Astrocyte (in vitro differentiated cells and primary cell): ENCODE results near the gene RPS6KA1. TPM values are rescaled to one million over a fixed set of nuclear protein-coding genes. Genes with fewer than 3 reads are reported as not detected.

Experiments
- DNase-seq: peaks from one replicate; pipeline ENCODE4 v3.0.0-alpha.2; 2010; ENCODE audit warnings: low read depth
- FAIRE-seq: peaks from 2 replicates; lab custom pipeline; 2011; peaks lifted over from hg19 to GRCh38; lab: Jason Lieb, UNC
- H2AFZ ChIP-seq: 2 replicates; pipeline ENCODE4 v1.6.0; 2012; ENCODE audit warnings: low read depth, low read length, inconsistent platforms
- H3K27ac ChIP-seq: 2 replicates; pipeline ENCODE4 v1.5.1; 2011; ENCODE audit warnings: low read depth, low read length, inconsistent platforms
- H3K27me3 ChIP-seq: 2 replicates; pipeline ENCODE4 v1.6.0; 2011; ENCODE audit warnings: low read length, inconsistent platforms; ENCODE audit not compliant: insufficient read depth
- H3K36me3 ChIP-seq: 2 replicates; pipeline ENCODE4 v1.5.1; 2011; ENCODE audit warnings: low read length, inconsistent platforms; ENCODE audit not compliant: insufficient read depth
- H3K4me1 ChIP-seq: 2 replicates; pipeline ENCODE4 v1.5.1; 2011; ENCODE audit warnings: low read length, inconsistent platforms; ENCODE audit not compliant: insufficient read depth
- H3K4me2 ChIP-seq: 2 replicates; pipeline ENCODE4 v1.6.0; 2012; ENCODE audit warnings: low read length, inconsistent platforms
- H3K4me3 ChIP-seq: 2 replicates; pipeline ENCODE4 v1.5.1; 2011; ENCODE audit warnings: low read depth, mild to moderate bottlenecking, low read length, inconsistent platforms; ENCODE audit not compliant: insufficient read depth
- H3K79me2 ChIP-seq: 2 replicates; pipeline ENCODE4 v1.6.0; 2012; ENCODE audit warnings: mild to moderate bottlenecking, low read length, inconsistent platforms; ENCODE audit not compliant: insufficient read depth
- H3K9ac ChIP-seq: 2 replicates; pipeline ENCODE4 v1.6.0; 2012; ENCODE audit warnings: mild to moderate bottlenecking, low read length, inconsistent platforms
- H3K9me3 ChIP-seq: 2 replicates; pipeline ENCODE4 v1.5.1; 2012; ENCODE audit warnings: low read depth, mild to moderate bottlenecking, low read length, inconsistent platforms; ENCODE audit not compliant: insufficient read depth
- H4K20me1 ChIP-seq: 2 replicates; pipeline ENCODE4 v1.6.0; 2012; ENCODE audit warnings: low read length, inconsistent platforms; ENCODE audit not compliant: insufficient read depth
- H3K27ac Mint-ChIP-seq: one replicate; pipeline ENCODE4 v1.8.0; 2021; ENCODE audit warnings: mild to moderate bottlenecking, mixed read lengths; ENCODE audit not compliant: unreplicated experiment
- H3K27me3 Mint-ChIP-seq: one replicate; pipeline ENCODE4 v1.8.0; 2021; ENCODE audit warnings: low read depth, mixed read lengths; ENCODE audit not compliant: unreplicated experiment
- H3K36me3 Mint-ChIP-seq: one replicate; pipeline ENCODE4 v1.8.0; 2021; ENCODE audit warnings: low read depth, mixed read lengths; ENCODE audit not compliant: unreplicated experiment
- H3K4me1 Mint-ChIP-seq: one replicate; pipeline ENCODE4 v1.8.0; 2021; ENCODE audit warnings: low read depth, mixed read lengths; ENCODE audit not compliant: unreplicated experiment
- H3K4me3 Mint-ChIP-seq: one replicate; pipeline ENCODE4 v1.8.0; 2021; ENCODE audit warnings: mild to moderate bottlenecking, moderate library complexity, mixed read lengths; ENCODE audit not compliant: unreplicated experiment
- H3K9me3 Mint-ChIP-seq: one replicate; pipeline ENCODE4 v1.8.0; 2021; ENCODE audit warnings: mild to moderate bottlenecking, mixed read lengths; ENCODE audit not compliant: unreplicated experiment
- EZH2 ChIP-seq: IDR thresholded peaks from 2 replicates; pipeline ENCODE4 v1.6.1; 2012; ENCODE audit warnings: mild to moderate bottlenecking, low read length, inconsistent platforms; ENCODE audit not compliant: insufficient read depth
- total RNA-seq: library from RNA; stranded (reverse); gene quantifications from 2 replicates; pipeline ENCODE4 v1.2.1, GENCODE V29; 2021
- TF ChIP-seq, protein P1 (sequence below): IDR thresholded peaks from 2 replicates; pipeline ENCODE4 v1.5.1; 2011; ENCODE audit warnings: low read depth, mild to moderate bottlenecking, inconsistent platforms, low read length, moderate library complexity; ENCODE audit not compliant: insufficient read depth

RPS6KA1 gene
- total RNA-seq, 1 donor from 2014 or later: 11.8 TPM

DNA sequence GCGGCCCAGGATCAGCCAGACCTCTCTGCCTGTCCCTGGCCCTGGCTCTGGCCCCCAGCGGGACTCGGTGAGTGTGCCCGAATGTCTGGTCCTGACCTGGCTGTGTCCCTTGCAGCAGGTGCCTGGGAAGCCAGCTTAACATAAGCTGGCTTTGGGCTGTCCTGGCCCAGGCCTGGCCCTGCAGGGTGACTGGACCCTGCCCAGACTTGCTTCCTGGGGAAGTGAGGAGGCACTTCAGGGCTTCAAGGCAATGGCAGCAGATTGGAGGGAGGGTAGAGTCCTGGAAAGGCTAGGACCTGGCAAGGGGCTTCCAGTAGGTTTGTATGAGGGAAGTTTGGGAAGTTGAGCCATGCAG lies 16.4 kb downstream of the RPS6KA1 start:
- Histone ChIP-seq H2AFZ (no peak overlapping the region), H3K27ac (no peak overlapping the region), H3K9me3 (no peaks in the 10 kb centered on the region), H3K27me3 (no peaks in the 10 kb centered on the region), H3K9ac (no peak overlapping the region), H3K4me2 (no peak overlapping the region), H3K4me3 (no peak overlapping the region), H3K79me2 (no peaks in the 10 kb centered on the region), H3K36me3 (no peaks in the 10 kb centered on the region), H4K20me1 (no peaks in the 10 kb centered on the region), H3K4me1 (no peaks in the 10 kb centered on the region)
- Mint-ChIP-seq H3K9me3 (no peaks in the 10 kb centered on the region), H3K4me3 (no peak overlapping the region), H3K36me3 (peaks cover 10% of the 10 kb centered on the region), H3K27me3 (no peaks in the 10 kb centered on the region), H3K27ac (no peak overlapping the region), H3K4me1 (no peaks in the 10 kb centered on the region)
- DNase-seq (no peak), FAIRE-seq (no peak)
- TF ChIP-seq, protein P1, sequence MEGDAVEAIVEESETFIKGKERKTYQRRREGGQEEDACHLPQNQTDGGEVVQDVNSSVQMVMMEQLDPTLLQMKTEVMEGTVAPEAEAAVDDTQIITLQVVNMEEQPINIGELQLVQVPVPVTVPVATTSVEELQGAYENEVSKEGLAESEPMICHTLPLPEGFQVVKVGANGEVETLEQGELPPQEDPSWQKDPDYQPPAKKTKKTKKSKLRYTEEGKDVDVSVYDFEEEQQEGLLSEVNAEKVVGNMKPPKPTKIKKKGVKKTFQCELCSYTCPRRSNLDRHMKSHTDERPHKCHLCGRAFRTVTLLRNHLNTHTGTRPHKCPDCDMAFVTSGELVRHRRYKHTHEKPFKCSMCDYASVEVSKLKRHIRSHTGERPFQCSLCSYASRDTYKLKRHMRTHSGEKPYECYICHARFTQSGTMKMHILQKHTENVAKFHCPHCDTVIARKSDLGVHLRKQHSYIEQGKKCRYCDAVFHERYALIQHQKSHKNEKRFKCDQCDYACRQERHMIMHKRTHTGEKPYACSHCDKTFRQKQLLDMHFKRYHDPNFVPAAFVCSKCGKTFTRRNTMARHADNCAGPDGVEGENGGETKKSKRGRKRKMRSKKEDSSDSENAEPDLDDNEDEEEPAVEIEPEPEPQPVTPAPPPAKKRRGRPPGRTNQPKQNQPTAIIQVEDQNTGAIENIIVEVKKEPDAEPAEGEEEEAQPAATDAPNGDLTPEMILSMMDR: no peak
- no peak for TF ChIP-seq EZH2

DNA sequence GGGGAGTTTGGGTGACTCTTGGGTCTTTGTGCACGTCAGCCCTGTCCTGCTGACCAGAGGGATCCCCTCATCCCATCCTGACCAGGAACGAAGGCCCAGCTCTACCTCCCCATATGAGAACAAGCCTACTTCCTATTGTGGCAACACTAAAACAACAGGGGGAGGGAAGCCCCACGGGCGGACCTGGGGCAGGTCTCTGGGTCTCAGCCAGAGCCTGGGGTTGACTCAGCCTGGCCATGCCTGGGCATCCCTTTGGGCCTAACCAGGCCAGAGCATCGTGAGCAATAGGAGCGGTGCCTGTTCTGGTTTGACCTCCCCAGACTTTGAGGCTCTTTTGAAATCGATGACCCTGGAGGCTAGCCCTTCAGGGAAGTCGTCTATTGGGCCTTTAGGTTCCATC lies 16.8 kb downstream of the RPS6KA1 start:
- H3K4me1 ChIP-seq: no peaks in the 10 kb centered on the region
- H3K27ac Mint-ChIP-seq: no peak overlapping the region
- TF ChIP-seq, protein P1: no peak
- no peak for TF ChIP-seq EZH2
- FAIRE-seq (no peak), DNase-seq (no peak)
- H3K79me2 ChIP-seq: no peaks in the 10 kb centered on the region
- no peak overlapping the region for H3K4me2 ChIP-seq
- peaks cover 10% of the 10 kb centered on the region for H3K36me3 Mint-ChIP-seq
- no peak overlapping the region for H3K4me3 ChIP-seq
- no peak overlapping the region for H2AFZ ChIP-seq
- no peaks in the 10 kb centered on the region for H3K27me3 Mint-ChIP-seq
- H3K27ac ChIP-seq: no peak overlapping the region
- no peak overlapping the region for H3K4me3 Mint-ChIP-seq
- no peaks in the 10 kb centered on the region for H3K27me3 ChIP-seq
- H3K9ac ChIP-seq: no peak overlapping the region
- H3K9me3 ChIP-seq: no peaks in the 10 kb centered on the region
- H3K4me1 Mint-ChIP-seq: no peaks in the 10 kb centered on the region
- H4K20me1 ChIP-seq: no peaks in the 10 kb centered on the region
- no peaks in the 10 kb centered on the region for H3K9me3 Mint-ChIP-seq
- H3K36me3 ChIP-seq: no peaks in the 10 kb centered on the region

DNA sequence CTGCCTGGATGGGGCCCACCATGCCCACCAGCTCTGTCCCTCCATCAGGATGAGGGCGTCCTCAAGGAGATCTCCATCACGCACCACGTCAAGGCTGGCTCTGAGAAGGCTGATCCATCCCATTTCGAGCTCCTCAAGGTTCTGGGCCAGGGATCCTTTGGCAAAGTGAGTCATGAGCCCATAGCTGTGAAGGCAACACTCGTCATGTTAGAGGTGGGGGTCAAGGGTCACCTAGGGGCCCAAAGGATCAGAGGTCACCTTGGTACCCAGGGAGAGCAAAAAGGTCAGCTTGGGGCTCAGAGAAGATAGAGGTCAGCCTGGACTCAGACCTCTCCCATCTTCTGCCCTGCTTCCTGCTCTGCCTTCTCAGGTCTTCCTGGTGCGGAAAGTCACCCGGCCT lies 17.3 kb downstream of the RPS6KA1 start:
- H3K36me3 Mint-ChIP-seq: peaks cover 10% of the 10 kb centered on the region
- Histone ChIP-seq H3K36me3 (no peaks in the 10 kb centered on the region), H4K20me1 (no peaks in the 10 kb centered on the region), H3K9me3 (no peaks in the 10 kb centered on the region), H3K9ac (no peak overlapping the region), H3K27ac (no peak overlapping the region), H3K4me2 (no peak overlapping the region), H3K4me3 (no peak overlapping the region), H3K79me2 (no peaks in the 10 kb centered on the region), H3K4me1 (no peaks in the 10 kb centered on the region), H3K27me3 (no peaks in the 10 kb centered on the region), H2AFZ (no peak overlapping the region)
- H3K27me3 Mint-ChIP-seq: no peaks in the 10 kb centered on the region
- H3K27ac Mint-ChIP-seq: no peak overlapping the region
- no peaks in the 10 kb centered on the region for H3K9me3 Mint-ChIP-seq
- no peak for FAIRE-seq
- DNase-seq: no peak
- no peaks in the 10 kb centered on the region for H3K4me1 Mint-ChIP-seq
- TF ChIP-seq EZH2: no peak
- TF ChIP-seq, protein P1: no peak
- H3K4me3 Mint-ChIP-seq: no peak overlapping the region
